ENCODE measurements around the gene TRPC5OS.

DNA sequence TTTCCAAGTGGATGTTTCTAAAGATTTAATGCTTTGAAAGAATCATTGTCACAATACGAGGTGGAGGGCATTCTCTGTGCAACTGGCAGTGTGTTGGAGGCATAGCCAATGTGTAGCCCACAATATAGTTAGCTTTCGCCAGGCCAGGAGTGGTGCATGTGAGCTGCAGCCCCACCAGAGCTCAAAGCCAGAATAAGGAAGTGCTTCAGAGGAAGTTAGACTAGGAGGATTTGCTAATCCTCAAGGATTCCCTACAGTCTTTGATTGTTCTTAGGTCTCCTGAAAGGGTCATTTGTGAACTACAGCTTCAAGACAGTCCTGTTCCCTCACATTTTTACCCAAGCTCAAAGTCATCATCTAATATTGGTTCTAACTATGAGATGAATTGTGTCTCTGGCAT, 16.4 kb downstream of the TRPC5OS start:
- TF ChIP-seq POLR2A (IDR thresholded peaks at IDR 0.05), result no peak
- TF ChIP-seq, protein P1, sequence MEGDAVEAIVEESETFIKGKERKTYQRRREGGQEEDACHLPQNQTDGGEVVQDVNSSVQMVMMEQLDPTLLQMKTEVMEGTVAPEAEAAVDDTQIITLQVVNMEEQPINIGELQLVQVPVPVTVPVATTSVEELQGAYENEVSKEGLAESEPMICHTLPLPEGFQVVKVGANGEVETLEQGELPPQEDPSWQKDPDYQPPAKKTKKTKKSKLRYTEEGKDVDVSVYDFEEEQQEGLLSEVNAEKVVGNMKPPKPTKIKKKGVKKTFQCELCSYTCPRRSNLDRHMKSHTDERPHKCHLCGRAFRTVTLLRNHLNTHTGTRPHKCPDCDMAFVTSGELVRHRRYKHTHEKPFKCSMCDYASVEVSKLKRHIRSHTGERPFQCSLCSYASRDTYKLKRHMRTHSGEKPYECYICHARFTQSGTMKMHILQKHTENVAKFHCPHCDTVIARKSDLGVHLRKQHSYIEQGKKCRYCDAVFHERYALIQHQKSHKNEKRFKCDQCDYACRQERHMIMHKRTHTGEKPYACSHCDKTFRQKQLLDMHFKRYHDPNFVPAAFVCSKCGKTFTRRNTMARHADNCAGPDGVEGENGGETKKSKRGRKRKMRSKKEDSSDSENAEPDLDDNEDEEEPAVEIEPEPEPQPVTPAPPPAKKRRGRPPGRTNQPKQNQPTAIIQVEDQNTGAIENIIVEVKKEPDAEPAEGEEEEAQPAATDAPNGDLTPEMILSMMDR (IDR thresholded peaks at IDR 0.05), result no peak

All from sigmoid colon (tissue), 3 donors.